NCI-H2107 treated with DMSO at 0.1 percent for 48 hours (cell line): Measurements from ENCODE around the gene VAPB.
"Not testable (repeated sequence)": the region's sequence is repeated elsewhere in the genome, so short reads cannot be mapped to it uniquely, and the experiment has no call there.

Experiments used
- DNase-seq: peaks from one replicate; lab custom pipeline; 2025; ENCODE audit not compliant: unreplicated experiment; lab: John Stamatoyannopoulos, UW

VAPB gene

GRCh38 chr20:58388882-58389323 lies at the start of gene VAPB:
VAPB (plus strand) TSS chr20:58389229; CDS start chr20:58389460, 231 bp downstream.
- peak; percentile 81 for DNase-seq

- no peak for DNase-seq
Observed at GRCh38 chr20:58339741-58340140, 49.3 kb upstream of the VAPB start.

GRCh38 chr20:58340151-58340550 lies 48.9 kb upstream of the VAPB start:
- no peak for DNase-seq

GRCh38 chr20:58340853-58341252 lies 48.2 kb upstream of the VAPB start:
- no peak for DNase-seq

- DNase-seq = no peak
Observed at GRCh38 chr20:58342104-58342945, 46.7 kb upstream of the VAPB start.

GRCh38 chr20:58344741-58345140 lies 44.3 kb upstream of the VAPB start:
- DNase-seq = no peak

GRCh38 chr20:58349570-58349969 lies 39.5 kb upstream of the VAPB start:
- no peak for DNase-seq

GRCh38 chr20:58352468-58352867 lies 36.6 kb upstream of the VAPB start:
- no peak for DNase-seq

GRCh38 chr20:58359441-58359840 lies 29.6 kb upstream of the VAPB start:
- DNase-seq = no peak

- no peak for DNase-seq
Observed at GRCh38 chr20:58360936-58361335, 28.1 kb upstream of the VAPB start.

GRCh38 chr20:58361481-58362205 lies 27.4 kb upstream of the VAPB start:
- DNase-seq = no peak

GRCh38 chr20:58362206-58362516 lies 26.9 kb upstream of the VAPB start:
- no peak for DNase-seq

- no peak for DNase-seq
Observed at GRCh38 chr20:58362970-58363369, 26.1 kb upstream of the VAPB start.

GRCh38 chr20:58366866-58367265 lies 22.2 kb upstream of the VAPB start:
- DNase-seq = no peak

GRCh38 chr20:58372806-58373205 lies 16.2 kb upstream of the VAPB start:
- no peak for DNase-seq

- not testable (repeated sequence) for DNase-seq
Observed at GRCh38 chr20:58373296-58373695, 15.7 kb upstream of the VAPB start.

- DNase-seq = no peak
Observed at GRCh38 chr20:58374027-58374850, 14.8 kb upstream of the VAPB start.

GRCh38 chr20:58374906-58375758 lies 13.9 kb upstream of the VAPB start:
- DNase-seq = peak; percentile 33

- no peak for DNase-seq
Observed at GRCh38 chr20:58375759-58376352, 13.2 kb upstream of the VAPB start.

GRCh38 chr20:58377017-58377416 lies 12.0 kb upstream of the VAPB start:
- no peak for DNase-seq
